Measurements from ENCODE around the gene SYT7.

- TF ChIP-seq RFX5 (IDR thresholded peaks at IDR 0.05; ENCODE audit: borderline replicate concordance, low read depth, low read length) (no peak), JUND (IDR thresholded peaks at IDR 0.05; ENCODE audit: low read length) (no peak), EZH2 (IDR thresholded peaks at IDR 0.05; ENCODE audit: low read depth, low read length, severe bottlenecking) (no peak), SP2 (IDR thresholded peaks at IDR 0.05; ENCODE audit: low read length) (no peak), CTCF (IDR thresholded peaks at IDR 0.05; ENCODE audit: control extremely low read depth in 1 of 3, insufficient read depth in 1 of 3, low read depth in 1 of 3, low read length in 3 of 3) (no peak), YY1 (IDR thresholded peaks at IDR 0.05; ENCODE audit: low read depth, low read length) (no peak), NRF1 (IDR thresholded peaks at IDR 0.05; ENCODE audit: low read depth, low read length) (no peak), SRF (IDR thresholded peaks at IDR 0.05; ENCODE audit: low read depth, low read length) (no peak), EGR1 (IDR thresholded peaks at IDR 0.05; ENCODE audit: borderline replicate concordance, low read depth, low read length) (no peak)
Measured at GRCh38 chr11:61522881-61523280, 58.0 kb downstream of the SYT7 start.

Data from H1 (cell line).